Fibroblast of mammary gland (primary cell): ENCODE data around the gene ORC3.

ENCODE experiments used
- DNase-seq: peaks from one replicate; pipeline ENCODE4 v3.0.0-alpha.2; 2010; ENCODE audit warnings: low read depth
- H3K4me3 ChIP-seq: 2 replicates; pipeline ENCODE4 v1.5.1; 2011; ENCODE audit warnings: low read depth, mild to moderate bottlenecking, low read length, moderate library complexity; ENCODE audit not compliant: control insufficient read depth
- TF ChIP-seq, protein P1 (sequence below): conservative IDR thresholded peaks from 2 replicates; pipeline ENCODE4 v1.5.1; 2011; ENCODE audit warnings: low read depth, low read length, inconsistent platforms; ENCODE audit not compliant: control insufficient read depth, insufficient read depth

The ORC3 gene

GRCh38 chr6:87654875-87655454 is 65.0 kb downstream of the ORC3 start:
- peak; percentile 7 for DNase-seq
- TF ChIP-seq, protein P1, sequence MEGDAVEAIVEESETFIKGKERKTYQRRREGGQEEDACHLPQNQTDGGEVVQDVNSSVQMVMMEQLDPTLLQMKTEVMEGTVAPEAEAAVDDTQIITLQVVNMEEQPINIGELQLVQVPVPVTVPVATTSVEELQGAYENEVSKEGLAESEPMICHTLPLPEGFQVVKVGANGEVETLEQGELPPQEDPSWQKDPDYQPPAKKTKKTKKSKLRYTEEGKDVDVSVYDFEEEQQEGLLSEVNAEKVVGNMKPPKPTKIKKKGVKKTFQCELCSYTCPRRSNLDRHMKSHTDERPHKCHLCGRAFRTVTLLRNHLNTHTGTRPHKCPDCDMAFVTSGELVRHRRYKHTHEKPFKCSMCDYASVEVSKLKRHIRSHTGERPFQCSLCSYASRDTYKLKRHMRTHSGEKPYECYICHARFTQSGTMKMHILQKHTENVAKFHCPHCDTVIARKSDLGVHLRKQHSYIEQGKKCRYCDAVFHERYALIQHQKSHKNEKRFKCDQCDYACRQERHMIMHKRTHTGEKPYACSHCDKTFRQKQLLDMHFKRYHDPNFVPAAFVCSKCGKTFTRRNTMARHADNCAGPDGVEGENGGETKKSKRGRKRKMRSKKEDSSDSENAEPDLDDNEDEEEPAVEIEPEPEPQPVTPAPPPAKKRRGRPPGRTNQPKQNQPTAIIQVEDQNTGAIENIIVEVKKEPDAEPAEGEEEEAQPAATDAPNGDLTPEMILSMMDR, result no peak
- no peak overlapping the region for H3K4me3 ChIP-seq

DNA sequence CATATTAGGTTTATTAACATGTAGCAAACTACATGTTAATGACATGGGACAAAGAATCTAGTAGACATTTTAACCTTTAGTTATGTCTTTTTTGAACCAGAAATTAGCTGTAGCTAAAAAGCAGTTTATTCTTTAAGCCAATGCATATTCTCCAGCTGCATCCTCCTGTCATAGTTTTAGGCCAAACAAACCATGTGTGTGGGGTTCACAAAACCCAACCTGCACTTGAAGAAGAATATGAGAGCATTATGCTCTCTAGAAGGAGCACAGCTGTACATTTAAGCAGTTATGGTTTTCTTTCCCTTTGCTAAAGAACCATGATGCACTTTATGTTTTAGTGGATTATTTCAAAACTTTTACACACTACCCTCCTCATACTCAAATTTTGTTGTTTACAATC is 65.9 kb downstream of the ORC3 start:
- no peak for DNase-seq
- H3K4me3 ChIP-seq, result no peak overlapping the region
- TF ChIP-seq, protein P1, result no peak

DNA sequence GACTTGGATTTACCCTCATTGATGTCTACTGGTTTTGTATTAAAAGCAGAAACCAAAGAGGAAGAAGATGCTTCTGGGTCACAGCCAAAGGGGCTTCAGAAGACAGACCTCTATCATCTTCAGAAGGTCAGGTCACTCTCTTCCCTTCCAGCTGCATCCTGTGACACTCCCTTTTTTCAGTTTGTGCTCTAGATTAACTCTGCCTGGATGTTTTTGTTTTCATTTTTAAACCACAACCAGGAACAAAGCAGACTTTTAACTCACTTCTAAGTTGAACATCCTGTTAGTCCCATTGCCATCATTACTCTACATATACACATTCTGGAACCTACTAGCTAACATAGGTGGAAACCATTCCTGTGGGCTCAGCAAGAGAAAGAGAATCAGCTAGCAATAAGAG is 66.9 kb downstream of the ORC3 start:
- no peak overlapping the region for H3K4me3 ChIP-seq
- TF ChIP-seq, protein P1, result no peak
- DNase-seq, result no peak

DNA sequence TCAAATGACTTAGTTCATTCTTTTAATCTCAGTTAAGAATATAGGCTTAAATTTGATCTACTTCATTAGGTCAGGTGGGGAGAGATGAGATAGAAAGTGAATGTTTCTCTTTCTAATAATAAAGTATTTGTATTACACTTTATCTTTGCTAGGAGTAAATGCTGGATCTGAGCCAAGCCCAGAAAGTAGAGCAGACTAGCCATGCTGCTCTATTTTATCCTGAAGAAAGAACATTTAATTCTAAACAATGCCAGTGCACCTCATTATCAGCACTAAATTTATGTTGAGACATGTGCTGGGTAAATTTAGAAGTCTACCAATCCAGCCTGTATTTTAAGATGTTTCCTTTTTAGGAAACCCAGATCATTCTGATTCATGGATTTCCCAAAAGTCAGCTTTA is 68.6 kb downstream of the ORC3 start:
- no peak for DNase-seq
- TF ChIP-seq, protein P1, result no peak

GRCh38 chr6:87660226-87660911 is 70.4 kb downstream of the ORC3 start:
- no peak overlapping the region for H3K4me3 ChIP-seq
- TF ChIP-seq, protein P1, result no peak
- DNase-seq, result peak; percentile 89

More for the DNA sequence above, 68.6 kb downstream of the ORC3 start:
- no peak overlapping the region for H3K4me3 ChIP-seq

- TF ChIP-seq, protein P1, result no peak
- H3K4me3 ChIP-seq, result no peak overlapping the region
- DNase-seq, result peak; percentile 56
These were observed 71.1 kb downstream of the ORC3 start for GRCh38 chr6:87661016-87661415.
